ENCODE results near the gene CLASP1.

DNA sequence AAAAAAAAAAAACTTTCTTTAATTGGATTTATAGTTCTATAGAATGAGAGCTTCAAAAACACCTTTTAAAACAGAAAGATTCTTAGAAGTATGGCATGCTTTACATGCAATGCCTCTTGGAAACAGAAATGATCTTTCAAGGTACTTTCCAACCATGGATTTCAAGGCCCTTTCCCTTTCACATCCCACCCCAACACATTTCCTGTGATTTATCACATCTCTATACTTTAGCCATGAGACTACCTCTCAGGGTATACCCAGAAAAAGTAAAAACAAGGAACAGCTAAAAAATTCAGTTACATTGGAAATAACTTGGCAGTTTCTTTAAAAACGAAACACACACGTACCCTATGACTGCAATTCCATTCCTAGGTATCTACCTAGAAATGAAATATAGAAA, 103.3 kb downstream of the CLASP1 start:
- TF ChIP-seq EZH2phosphoT487 (IDR thresholded peaks at IDR 0.05; ENCODE audit: insufficient read depth, low read depth), result no peak
- no peak for TF ChIP-seq EZH2 (IDR thresholded peaks at IDR 0.05; ENCODE audit: insufficient read depth, poor library complexity, severe bottlenecking)

All from GM23248 (cell line).